HL-60 (cell line): ENCODE results near the gene KIF25.

Source experiments
- POLR2AphosphoS5 ChIP-seq: IDR thresholded peaks from 2 replicates; pipeline ENCODE4 v1.6.1; 2012; ENCODE audit warnings: low read depth
- TF ChIP-seq, protein P1 (sequence below): IDR thresholded peaks from one replicate; pipeline ENCODE4 v1.5.1; 2011; ENCODE audit warnings: low read length, control low read depth, inconsistent platforms; ENCODE audit not compliant: insufficient read depth
- TF ChIP-seq, protein P2 (sequence below): IDR thresholded peaks from 2 replicates; pipeline ENCODE4 v1.6.1; 2012; ENCODE audit warnings: low read depth; ENCODE audit not compliant: insufficient replicate concordance

DNA sequence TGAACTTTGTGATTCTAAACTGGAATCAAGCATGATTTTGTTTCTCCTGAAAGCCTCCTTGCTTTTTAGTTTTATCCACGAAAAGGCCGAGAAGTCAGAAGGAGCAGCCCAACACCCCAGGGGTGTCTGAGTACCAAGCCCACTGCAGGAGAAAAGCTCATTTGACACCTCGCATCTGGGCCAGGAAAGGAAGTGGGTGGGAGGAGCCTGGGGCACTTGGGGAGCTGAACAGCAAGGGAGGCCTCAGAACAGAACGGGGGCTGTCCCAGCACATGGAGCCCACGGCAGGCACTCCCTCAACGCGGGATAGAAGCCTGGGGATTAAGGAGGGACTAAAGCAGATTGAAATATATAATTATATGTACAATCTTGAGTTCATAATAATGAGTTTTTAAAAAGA, 6.6 kb downstream of the KIF25 start:
- TF ChIP-seq, protein P1, sequence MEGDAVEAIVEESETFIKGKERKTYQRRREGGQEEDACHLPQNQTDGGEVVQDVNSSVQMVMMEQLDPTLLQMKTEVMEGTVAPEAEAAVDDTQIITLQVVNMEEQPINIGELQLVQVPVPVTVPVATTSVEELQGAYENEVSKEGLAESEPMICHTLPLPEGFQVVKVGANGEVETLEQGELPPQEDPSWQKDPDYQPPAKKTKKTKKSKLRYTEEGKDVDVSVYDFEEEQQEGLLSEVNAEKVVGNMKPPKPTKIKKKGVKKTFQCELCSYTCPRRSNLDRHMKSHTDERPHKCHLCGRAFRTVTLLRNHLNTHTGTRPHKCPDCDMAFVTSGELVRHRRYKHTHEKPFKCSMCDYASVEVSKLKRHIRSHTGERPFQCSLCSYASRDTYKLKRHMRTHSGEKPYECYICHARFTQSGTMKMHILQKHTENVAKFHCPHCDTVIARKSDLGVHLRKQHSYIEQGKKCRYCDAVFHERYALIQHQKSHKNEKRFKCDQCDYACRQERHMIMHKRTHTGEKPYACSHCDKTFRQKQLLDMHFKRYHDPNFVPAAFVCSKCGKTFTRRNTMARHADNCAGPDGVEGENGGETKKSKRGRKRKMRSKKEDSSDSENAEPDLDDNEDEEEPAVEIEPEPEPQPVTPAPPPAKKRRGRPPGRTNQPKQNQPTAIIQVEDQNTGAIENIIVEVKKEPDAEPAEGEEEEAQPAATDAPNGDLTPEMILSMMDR, result no peak
- TF ChIP-seq, protein P2, sequence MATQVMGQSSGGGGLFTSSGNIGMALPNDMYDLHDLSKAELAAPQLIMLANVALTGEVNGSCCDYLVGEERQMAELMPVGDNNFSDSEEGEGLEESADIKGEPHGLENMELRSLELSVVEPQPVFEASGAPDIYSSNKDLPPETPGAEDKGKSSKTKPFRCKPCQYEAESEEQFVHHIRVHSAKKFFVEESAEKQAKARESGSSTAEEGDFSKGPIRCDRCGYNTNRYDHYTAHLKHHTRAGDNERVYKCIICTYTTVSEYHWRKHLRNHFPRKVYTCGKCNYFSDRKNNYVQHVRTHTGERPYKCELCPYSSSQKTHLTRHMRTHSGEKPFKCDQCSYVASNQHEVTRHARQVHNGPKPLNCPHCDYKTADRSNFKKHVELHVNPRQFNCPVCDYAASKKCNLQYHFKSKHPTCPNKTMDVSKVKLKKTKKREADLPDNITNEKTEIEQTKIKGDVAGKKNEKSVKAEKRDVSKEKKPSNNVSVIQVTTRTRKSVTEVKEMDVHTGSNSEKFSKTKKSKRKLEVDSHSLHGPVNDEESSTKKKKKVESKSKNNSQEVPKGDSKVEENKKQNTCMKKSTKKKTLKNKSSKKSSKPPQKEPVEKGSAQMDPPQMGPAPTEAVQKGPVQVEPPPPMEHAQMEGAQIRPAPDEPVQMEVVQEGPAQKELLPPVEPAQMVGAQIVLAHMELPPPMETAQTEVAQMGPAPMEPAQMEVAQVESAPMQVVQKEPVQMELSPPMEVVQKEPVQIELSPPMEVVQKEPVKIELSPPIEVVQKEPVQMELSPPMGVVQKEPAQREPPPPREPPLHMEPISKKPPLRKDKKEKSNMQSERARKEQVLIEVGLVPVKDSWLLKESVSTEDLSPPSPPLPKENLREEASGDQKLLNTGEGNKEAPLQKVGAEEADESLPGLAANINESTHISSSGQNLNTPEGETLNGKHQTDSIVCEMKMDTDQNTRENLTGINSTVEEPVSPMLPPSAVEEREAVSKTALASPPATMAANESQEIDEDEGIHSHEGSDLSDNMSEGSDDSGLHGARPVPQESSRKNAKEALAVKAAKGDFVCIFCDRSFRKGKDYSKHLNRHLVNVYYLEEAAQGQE, result no peak
- no peak for TF ChIP-seq POLR2AphosphoS5
